HepG2 (cell line): Measurements from ENCODE around the gene CCNL1. TPM values are rescaled to one million over a fixed set of nuclear protein-coding genes. Genes with fewer than 3 reads are reported as not detected.

ENCODE experiments used
- polyA plus RNA-seq, 8 experiments: library from polyadenylated mRNA; depleted of rRNA in 3 of 8; stranded (reverse) in 7 of 8; unstranded in 1 of 8; fragments of >200 nt; fragmentation: Illumina TruSeq in 4 of 8; extraction: Trizol in 4 of 8; gene quantifications; 2 replicates each; pipeline versions ENCODE4 v1.2.1 to v1.2.3, GENCODE V29; 2011 to 2016; ENCODE audit warnings: low read depth in 4 of 8, missing spikeins in 1 of 8, mixed read lengths in 1 of 8; ENCODE audit not compliant: insufficient read depth in 1 of 8
- small RNA-seq, 3 experiments: library from RNA; depleted of rRNA; stranded (forward); fragments of <200 nt; gene quantifications; one replicate each; pipeline ENCODE3, GENCODE V24; 2012; ENCODE audit warnings: low read depth in 2 of 3, low replicate concordance in 1 of 3; ENCODE audit not compliant: insufficient read length in 3 of 3, insufficient read depth in 2 of 3
- total RNA-seq, 5 experiments: library from RNA; depleted of rRNA; stranded (reverse); fragments of >200 nt; fragmentation: Illumina TruSeq; extraction: Trizol; gene quantifications; 2 replicates each; pipeline ENCODE4 v1.2.3, GENCODE V29; 2016; ENCODE audit warnings: low read depth in 1 of 5

The CCNL1 gene
- total and polyA plus RNA-seq, 2 of the 13 experiments (the other 11 are each of a cell fraction or from before 2014, with no cell fraction given): 151 to 303 TPM

Small RNAs within 50 kb of the gene (small RNA-seq; reads per million reads assigned to genes)
- 0 reads per million in 3 experiments for gene RF00019
- gene RNA5SP146: 0 reads per million in 3 experiments
